Lower leg skin (tissue), 3 donors: ENCODE measurements around the gene COX4I2.

Experiments used
- POLR2A ChIP-seq, 2 donors: fragments of 450-650 bp; IDR thresholded peaks; one replicate each; pipeline ENCODE4 v1.6.1; 2016 to 2017; ENCODE audit warnings: antibody characterized with exemption in 2 of 2, mild to moderate bottlenecking in 1 of 2, moderate library complexity in 1 of 2
- TF ChIP-seq, protein P1 (sequence below), 3 donors: fragments of 450-650 bp; IDR thresholded peaks; one replicate each; pipeline ENCODE4 v1.5.1; 2016; ENCODE audit warnings: antibody characterized with exemption in 3 of 3, mild to moderate bottlenecking in 3 of 3, moderate library complexity in 2 of 3

DNA sequence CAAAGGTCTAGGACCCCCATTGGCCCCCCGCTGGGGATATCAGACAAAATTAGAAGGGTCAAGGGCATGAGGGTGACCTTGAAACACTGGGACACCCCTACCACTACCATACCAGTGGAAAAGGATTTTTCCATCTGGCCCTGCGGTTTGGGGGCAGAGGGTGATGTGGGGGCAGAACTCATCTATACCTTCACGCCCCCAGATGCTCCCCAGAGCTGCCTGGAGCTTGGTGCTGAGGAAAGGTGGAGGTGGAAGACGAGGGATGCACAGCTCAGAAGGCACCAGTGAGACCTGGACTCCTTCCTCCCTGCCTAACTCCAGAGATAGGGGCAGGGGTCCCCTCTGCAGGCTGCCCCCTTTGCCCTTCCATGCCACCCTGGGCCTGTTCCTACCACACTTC, 1.1 kb downstream of the COX4I2 start:
- TF ChIP-seq, protein P1, sequence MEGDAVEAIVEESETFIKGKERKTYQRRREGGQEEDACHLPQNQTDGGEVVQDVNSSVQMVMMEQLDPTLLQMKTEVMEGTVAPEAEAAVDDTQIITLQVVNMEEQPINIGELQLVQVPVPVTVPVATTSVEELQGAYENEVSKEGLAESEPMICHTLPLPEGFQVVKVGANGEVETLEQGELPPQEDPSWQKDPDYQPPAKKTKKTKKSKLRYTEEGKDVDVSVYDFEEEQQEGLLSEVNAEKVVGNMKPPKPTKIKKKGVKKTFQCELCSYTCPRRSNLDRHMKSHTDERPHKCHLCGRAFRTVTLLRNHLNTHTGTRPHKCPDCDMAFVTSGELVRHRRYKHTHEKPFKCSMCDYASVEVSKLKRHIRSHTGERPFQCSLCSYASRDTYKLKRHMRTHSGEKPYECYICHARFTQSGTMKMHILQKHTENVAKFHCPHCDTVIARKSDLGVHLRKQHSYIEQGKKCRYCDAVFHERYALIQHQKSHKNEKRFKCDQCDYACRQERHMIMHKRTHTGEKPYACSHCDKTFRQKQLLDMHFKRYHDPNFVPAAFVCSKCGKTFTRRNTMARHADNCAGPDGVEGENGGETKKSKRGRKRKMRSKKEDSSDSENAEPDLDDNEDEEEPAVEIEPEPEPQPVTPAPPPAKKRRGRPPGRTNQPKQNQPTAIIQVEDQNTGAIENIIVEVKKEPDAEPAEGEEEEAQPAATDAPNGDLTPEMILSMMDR (IDR thresholded peaks at IDR 0.05): no peak
- no peak for TF ChIP-seq POLR2A (IDR thresholded peaks at IDR 0.05)
